GM18951 (cell line): Measurements from ENCODE around the gene BCAS2.

Experiments
- POLR2A ChIP-seq: IDR thresholded peaks from 4 replicates; pipeline ENCODE4 v1.6.1; 2011; ENCODE audit warnings: mild to moderate bottlenecking; ENCODE audit not compliant: insufficient read length, insufficient read depth; ENCODE audit errors: extremely low read depth
- in situ Hi-C: fragments of 300-500 bp; cut with MboI; formaldehyde crosslinking; loops from one replicate; pipeline ENCODE4 v1.12.0; 2022; ENCODE audit warnings: low sequenced_read_pairs, mixed read lengths, inconsistent platforms; ENCODE audit not compliant: unreplicated experiment

The BCAS2 gene

DNA sequence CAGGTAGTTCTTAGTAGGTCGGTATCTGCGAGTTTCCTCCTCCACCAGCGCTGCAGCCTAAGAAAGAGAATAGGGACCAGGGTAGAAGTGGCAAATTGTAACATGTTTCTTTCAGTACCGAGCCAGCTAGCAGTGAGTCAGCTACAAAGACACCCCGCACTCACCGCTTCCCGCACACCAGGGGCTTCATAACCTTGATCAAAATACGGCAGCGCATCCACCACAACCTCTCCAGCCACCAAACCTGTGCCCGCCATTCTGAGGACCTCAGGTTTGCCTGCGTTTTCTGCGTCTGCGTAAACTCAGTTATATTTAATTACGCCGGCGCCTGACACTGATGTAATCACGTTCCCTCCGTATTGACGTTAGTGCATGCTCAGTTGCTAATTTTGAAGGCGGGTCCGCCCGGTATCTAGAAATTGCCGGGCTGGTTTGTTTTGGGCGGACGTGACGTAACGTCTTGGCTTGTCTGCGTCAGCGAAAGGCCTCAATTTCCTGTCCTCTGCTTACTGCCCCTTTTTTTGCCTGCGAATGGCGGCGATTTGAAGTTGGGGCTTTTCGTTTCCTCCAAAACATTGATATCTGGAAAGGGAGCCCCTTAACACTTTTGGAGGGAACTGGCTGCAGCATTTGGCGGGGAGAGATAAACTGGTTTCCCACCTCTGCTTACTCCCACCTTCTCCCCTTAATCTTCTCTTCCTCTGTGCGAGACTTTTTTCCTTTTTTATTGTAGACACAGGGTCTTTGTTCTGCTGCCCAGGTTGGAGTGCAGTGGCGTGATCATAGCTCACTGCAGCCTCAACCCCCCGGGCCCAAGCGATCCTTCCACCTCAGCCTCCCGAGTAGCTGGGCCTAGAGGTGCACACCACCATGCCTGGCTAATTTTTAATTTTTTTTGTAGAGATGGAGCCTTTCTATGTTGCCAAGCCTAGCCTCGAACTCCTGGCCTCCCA is at the start of gene BCAS2:
Gene BCAS2, minus strand, starts transcription at position 281 of the 953 bp plus-strand sequence. Its CDS starts 24 bp downstream, at position 257.
- TF ChIP-seq POLR2A, result peak; percentile 94
- in situ Hi-C loops, result no loop called here

DNA sequence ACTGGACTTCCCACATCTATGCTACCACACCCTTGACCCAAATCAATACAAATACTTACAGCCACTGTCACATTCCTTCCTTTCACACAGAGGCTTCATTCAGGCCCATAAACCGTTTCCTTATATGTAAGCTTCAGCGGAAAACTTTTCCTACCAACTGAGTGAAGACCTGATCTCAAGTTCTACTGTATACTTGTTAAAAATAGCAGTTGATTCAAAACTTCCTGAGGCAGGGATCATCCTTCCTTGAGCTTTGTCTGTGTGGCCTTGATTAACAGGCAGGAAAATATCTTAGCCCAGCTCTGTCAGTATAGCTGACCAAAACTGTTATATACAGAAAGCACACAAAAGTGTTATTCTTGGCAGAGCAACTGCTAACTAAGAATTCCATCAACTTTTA is 45.7 kb upstream of the BCAS2 start:
- TF ChIP-seq POLR2A, result no peak
- in situ Hi-C loops, result no loop called here

DNA sequence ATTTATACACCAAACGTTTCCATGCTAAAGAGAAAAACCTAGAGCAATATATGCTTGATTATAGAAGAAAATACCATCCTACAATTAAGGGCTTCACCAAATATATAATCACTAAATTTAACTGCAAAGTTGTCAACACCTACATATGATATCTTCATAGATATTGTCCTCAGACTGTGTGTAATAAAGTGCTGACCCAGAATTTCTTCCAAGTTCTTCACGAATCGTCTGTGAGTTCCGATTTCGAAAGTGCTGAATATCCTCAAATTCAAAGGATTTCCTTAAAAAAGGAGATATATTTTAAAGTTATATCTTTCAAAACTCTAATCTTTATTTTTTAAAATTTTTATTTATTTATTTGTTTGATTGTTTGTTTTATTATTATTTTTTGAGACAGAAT is 41.9 kb upstream of the BCAS2 start:
- in situ Hi-C loops, result no loop called here
- TF ChIP-seq POLR2A, result no peak

DNA sequence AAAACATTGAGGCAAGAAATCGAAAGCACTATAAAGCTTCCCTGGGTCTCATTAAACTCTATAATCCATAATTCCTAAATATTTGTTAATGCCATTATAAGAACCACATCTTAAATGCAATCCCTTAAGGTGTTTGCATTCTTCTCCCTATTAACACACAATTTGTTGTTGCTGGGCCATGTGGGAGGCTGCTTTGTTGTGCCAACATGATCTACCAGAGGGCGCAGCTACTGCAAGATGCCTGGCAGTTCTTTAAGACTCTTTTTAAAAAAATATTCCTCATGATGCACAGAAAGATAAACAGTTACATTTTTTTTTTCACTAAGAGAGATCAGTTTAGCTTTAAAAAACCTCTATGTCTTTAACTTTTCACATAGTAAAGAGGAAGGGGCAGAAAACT is 39.0 kb upstream of the BCAS2 start:
- in situ Hi-C loops, result no loop called here
- no peak for TF ChIP-seq POLR2A

GRCh38 chr1:114618606-114619005 is 37.2 kb upstream of the BCAS2 start:
- TF ChIP-seq POLR2A, result no peak
- in situ Hi-C loops, result no loop called here

- in situ Hi-C loops, result no loop called here
Observed at GRCh38 chr1:114610546-114611245, 29.3 kb upstream of the BCAS2 start.

GRCh38 chr1:114609826-114610225 is 28.4 kb upstream of the BCAS2 start:
- in situ Hi-C loops, result no loop called here
- TF ChIP-seq POLR2A, result no peak

More at GRCh38 chr1:114610546-114611245, 29.3 kb upstream of the BCAS2 start:
- TF ChIP-seq POLR2A, result no peak

DNA sequence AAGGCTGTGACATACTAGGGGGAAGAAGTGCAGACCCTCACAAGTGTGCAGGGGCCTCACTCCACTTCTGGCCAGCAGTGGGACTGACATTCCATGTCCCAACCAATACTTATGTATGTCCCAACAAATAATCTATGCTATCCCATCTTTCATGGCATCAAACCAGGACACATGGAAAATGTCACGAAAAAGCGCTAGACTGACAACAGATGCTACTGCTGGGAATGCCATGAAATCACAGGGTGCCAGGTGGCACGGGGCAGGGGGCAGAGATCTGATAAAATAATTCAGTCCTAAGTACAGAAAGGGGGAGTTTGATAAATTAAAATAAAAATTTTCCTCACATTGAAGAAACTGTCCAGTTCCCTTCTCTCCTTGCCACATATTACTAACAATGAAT is 27.6 kb upstream of the BCAS2 start:
- in situ Hi-C loops, result no loop called here
- TF ChIP-seq POLR2A, result no peak

GRCh38 chr1:114607223-114607622 is 25.8 kb upstream of the BCAS2 start:
- in situ Hi-C loops, result no loop called here
- TF ChIP-seq POLR2A, result no peak

DNA sequence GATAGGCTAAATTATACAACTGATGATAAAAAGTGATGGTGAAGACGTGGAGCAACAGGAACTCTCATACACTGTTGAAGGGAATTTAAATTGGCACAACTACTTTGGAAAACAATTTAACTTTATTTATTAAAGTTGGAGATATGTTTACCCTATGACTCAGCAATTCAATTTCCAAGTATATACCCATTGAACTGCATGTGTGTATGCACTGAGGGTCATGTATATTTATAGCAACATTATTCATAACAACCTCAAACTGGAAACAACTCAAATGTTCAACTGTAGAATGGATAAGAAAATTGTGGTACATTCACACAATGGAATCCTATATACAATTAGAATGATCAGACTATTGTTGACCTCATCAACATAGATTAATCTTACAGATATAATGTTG is 16.5 kb upstream of the BCAS2 start:
- no peak for TF ChIP-seq POLR2A
- in situ Hi-C loops, result no loop called here

DNA sequence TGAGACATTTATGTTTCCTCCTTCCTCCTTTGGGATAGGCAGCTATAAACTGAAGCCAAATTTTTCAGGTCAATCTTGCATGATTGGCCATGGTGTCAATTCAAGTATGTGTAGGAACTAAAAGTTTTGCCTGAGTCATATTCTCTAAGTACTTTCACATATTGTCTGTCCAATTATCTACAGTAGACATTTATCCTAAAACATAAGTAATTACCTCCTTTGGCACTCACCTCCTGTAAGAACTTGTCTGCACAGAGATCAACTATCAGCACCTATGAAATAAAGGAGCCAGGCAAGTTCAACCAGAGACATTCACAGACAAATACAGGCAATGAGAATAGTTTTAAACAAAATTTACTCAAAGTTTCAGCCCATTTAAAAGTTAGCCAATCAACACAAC is 14.2 kb upstream of the BCAS2 start:
- in situ Hi-C loops, result no loop called here
- no peak for TF ChIP-seq POLR2A

DNA sequence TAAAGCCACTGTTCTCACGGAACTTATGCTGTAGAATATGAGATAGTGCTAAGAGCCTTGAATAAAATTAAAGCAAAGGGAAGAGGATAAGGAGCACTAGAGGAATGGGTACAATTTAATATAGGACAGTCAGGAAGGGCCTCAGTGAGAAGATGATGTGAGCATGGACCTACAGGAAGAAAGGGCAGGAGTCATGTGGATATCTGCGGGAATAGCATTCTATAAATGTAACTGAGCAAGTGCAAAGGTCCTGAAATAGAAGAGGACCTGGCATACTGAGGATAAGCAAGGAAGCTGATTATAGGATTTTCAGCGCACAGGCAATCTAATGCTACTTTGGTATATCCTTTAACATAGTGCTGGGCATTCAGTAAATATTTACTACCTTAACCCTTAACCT is 12.6 kb upstream of the BCAS2 start:
- no peak for TF ChIP-seq POLR2A
- in situ Hi-C loops, result no loop called here

- in situ Hi-C loops, result no loop called here
- no peak for TF ChIP-seq POLR2A
Observed at GRCh38 chr1:114589122-114589521, 7.7 kb upstream of the BCAS2 start.
